Adrenal gland (tissue), 5 donors: Measurements from ENCODE around the gene ADARB2.

Experiments used
- CTCF ChIP-seq, 6 experiments: fragments of 450-650 bp in 4 of 6; fragments of 200-600 bp in 2 of 6; sonication (generic) in 1 of 6; IDR thresholded peaks; 1 replicate in 5 of 6; 2 replicates in 1 of 6; pipeline versions ENCODE4 v1.5.1 to v1.8.0; 2016 to 2021; ENCODE audit warnings: antibody characterized with exemption in 6 of 6, mild to moderate bottlenecking in 2 of 6, moderate library complexity in 1 of 6
- POLR2A ChIP-seq, 2 donors: fragments of 450-650 bp; IDR thresholded peaks; one replicate each; pipeline ENCODE4 v1.6.1; 2017; ENCODE audit warnings: antibody characterized with exemption in 2 of 2, mild to moderate bottlenecking in 2 of 2, moderate library complexity in 1 of 2
- donor health status: DM: no; HTN: no; CAD: no.

GRCh38 chr10:1344408-1344807, 392.9 kb downstream of the ADARB2 start:
- TF ChIP-seq CTCF (IDR thresholded peaks at IDR 0.05) (no peak), POLR2A (IDR thresholded peaks at IDR 0.05) (no peak)
